HepG2 (cell line): ENCODE data around the gene ERVH48-1. TPM values are rescaled to one million over a fixed set of nuclear protein-coding genes. Genes with fewer than 3 reads are reported as not detected.
A peak's percentile ranks its signal among the peaks of the same experiment; 100 is the strongest.

Experiments used
- AGO1 ChIP-seq: fragments of 200-400 bp; formaldehyde crosslinking; IDR thresholded peaks from 2 replicates; pipeline ENCODE4 v1.6.1; 2017; ENCODE audit warnings: mild to moderate bottlenecking, low read depth, low read length, moderate library complexity; ENCODE audit not compliant: poor library complexity, severe bottlenecking
- CBFB ChIP-seq: sonication (generic); formaldehyde crosslinking; IDR thresholded peaks from 2 replicates; pipeline ENCODE4 v1.4.0; 2020; ENCODE audit warnings: missing genetic modification reagents
- GLMP ChIP-seq: sonication (generic); formaldehyde crosslinking; IDR thresholded peaks from 2 replicates; pipeline ENCODE4 v1.9.0; 2021; ENCODE audit warnings: missing genetic modification reagents, mild to moderate bottlenecking, borderline replicate concordance
- GMEB1 ChIP-seq: sonication (generic); formaldehyde crosslinking; IDR thresholded peaks from 2 replicates; pipeline ENCODE4 v1.5.1; 2020; ENCODE audit warnings: missing genetic modification reagents, mild to moderate bottlenecking, borderline replicate concordance
- KDM6A ChIP-seq: IDR thresholded peaks from 2 replicates; pipeline ENCODE4 v1.6.1; 2016; ENCODE audit warnings: low read depth
- MAFF ChIP-seq: IDR thresholded peaks from 2 replicates; pipeline ENCODE4 v1.6.1; 2011; ENCODE audit warnings: low read depth, low read length, improper control_type of control experiment
- NFATC3 ChIP-seq: sonication (generic); formaldehyde crosslinking; IDR thresholded peaks from 2 replicates; pipeline ENCODE4 v1.5.1; 2020; ENCODE audit warnings: mild to moderate bottlenecking, missing genetic modification reagents
- NPAS2 ChIP-seq: sonication (generic); formaldehyde crosslinking; IDR thresholded peaks from 2 replicates; pipeline ENCODE4 v1.8.0; 2022; ENCODE audit warnings: mild to moderate bottlenecking, missing genetic modification reagents, borderline replicate concordance
- NR2F1 ChIP-seq, 2 experiments: fragments of 450-650 bp in 1 of 2; formaldehyde crosslinking in 1 of 2; IDR thresholded peaks; 2 replicates each; pipeline versions ENCODE4 v1.5.0 to v1.6.1; 2016 to 2020; ENCODE audit warnings: mild to moderate bottlenecking in 1 of 2, missing compliant biosample characterization in 1 of 2, missing genetic modification reagents in 1 of 2, moderate library complexity in 1 of 2
- NR2F6 ChIP-seq, 2 experiments: IDR thresholded peaks; 2 replicates each; pipeline ENCODE4 v1.6.1; 2016; ENCODE audit warnings: antibody characterized with exemption in 1 of 2, mild to moderate bottlenecking in 1 of 2
- REL ChIP-seq: sonication (generic); formaldehyde crosslinking; conservative IDR thresholded peaks from 2 replicates; pipeline ENCODE4 v1.8.0; 2022; ENCODE audit warnings: mild to moderate bottlenecking, missing genetic modification reagents, moderate library complexity
- SIX4 ChIP-seq: sonication (generic); formaldehyde crosslinking; IDR thresholded peaks from 2 replicates; pipeline ENCODE4 v1.4.0; 2020; ENCODE audit warnings: missing genetic modification reagents
- SOX6 ChIP-seq, 2 experiments: fragments of 450-650 bp in 1 of 2; sonication (generic) in 1 of 2; formaldehyde crosslinking in 1 of 2; IDR thresholded peaks; 2 replicates each; pipeline versions ENCODE4 v1.4.0 to v1.6.1; 2017 to 2020; ENCODE audit warnings: antibody characterized with exemption in 1 of 2, mild to moderate bottlenecking in 1 of 2, missing genetic modification reagents in 1 of 2
- TEF ChIP-seq: sonication (generic); formaldehyde crosslinking; IDR thresholded peaks from 2 replicates; pipeline ENCODE4 v1.5.0; 2020; ENCODE audit warnings: missing genetic modification reagents
- TP53 ChIP-seq: sonication (generic); formaldehyde crosslinking; conservative IDR thresholded peaks from 2 replicates; pipeline ENCODE4 v1.4.0; 2020; ENCODE audit warnings: missing genetic modification reagents
- ZBTB44 ChIP-seq: sonication (generic); formaldehyde crosslinking; IDR thresholded peaks from 2 replicates; pipeline ENCODE4 v1.4.0; 2020; ENCODE audit warnings: missing genetic modification reagents
- ZC3H4 ChIP-seq: sonication (generic); formaldehyde crosslinking; IDR thresholded peaks from 2 replicates; pipeline ENCODE4 v1.4.0; 2020; ENCODE audit warnings: missing genetic modification reagents, borderline replicate concordance
- ZFAT ChIP-seq: sonication (generic); formaldehyde crosslinking; conservative IDR thresholded peaks from 2 replicates; pipeline ENCODE4 v1.8.1; 2023; ENCODE audit warnings: missing genetic modification reagents, inconsistent platforms
- ZMYM4 ChIP-seq: sonication (generic); formaldehyde crosslinking; IDR thresholded peaks from 2 replicates; pipeline ENCODE4 v1.8.1; 2023; ENCODE audit warnings: mild to moderate bottlenecking, missing genetic modification reagents
- ZNF138 ChIP-seq: sonication (generic); formaldehyde crosslinking; IDR thresholded peaks from 2 replicates; pipeline ENCODE4 v1.5.0; 2020; ENCODE audit warnings: mild to moderate bottlenecking, low read depth, missing genetic modification reagents
- ZNF577 ChIP-seq: sonication (generic); formaldehyde crosslinking; IDR thresholded peaks from 2 replicates; pipeline ENCODE4 v1.4.0; 2020; ENCODE audit warnings: mild to moderate bottlenecking, low read depth, missing genetic modification reagents, borderline replicate concordance
- ZNF607 ChIP-seq: sonication (generic); formaldehyde crosslinking; IDR thresholded peaks from 2 replicates; pipeline ENCODE4 v1.5.1; 2020; ENCODE audit warnings: missing genetic modification reagents, mild to moderate bottlenecking, borderline replicate concordance
- polyA plus RNA-seq, 8 experiments: library from polyadenylated mRNA; depleted of rRNA in 3 of 8; stranded (reverse) in 7 of 8; unstranded in 1 of 8; fragments of >200 nt; fragmentation: Illumina TruSeq in 4 of 8; extraction: Trizol in 4 of 8; gene quantifications; 2 replicates each; pipeline versions ENCODE4 v1.2.1 to v1.2.3, GENCODE V29; 2011 to 2016; ENCODE audit warnings: low read depth in 4 of 8, missing spikeins in 1 of 8, mixed read lengths in 1 of 8; ENCODE audit not compliant: insufficient read depth in 1 of 8
- total RNA-seq, 5 experiments: library from RNA; depleted of rRNA; stranded (reverse); fragments of >200 nt; fragmentation: Illumina TruSeq; extraction: Trizol; gene quantifications; 2 replicates each; pipeline ENCODE4 v1.2.3, GENCODE V29; 2016; ENCODE audit warnings: low read depth in 1 of 5

The ERVH48-1 gene
- total and polyA plus RNA-seq, 2 of the 13 experiments (the other 11 are each of a cell fraction or from before 2014, with no cell fraction given), result 1.8 TPM; not detected in 1

- no peak for TF ChIP-seq NR2F6 (IDR thresholded peaks at IDR 0.05)
- peak; percentile 38; the same call in 1 of the 2 replicates for TF ChIP-seq NR2F6 (CRISPR knock-in tag; IDR thresholded peaks at IDR 0.05)
- no peak for TF ChIP-seq ZFAT (CRISPR knock-in tag)
- TF ChIP-seq TEF (CRISPR knock-in tag), result no peak
- TF ChIP-seq ZBTB44 (CRISPR knock-in tag), result 0 out of 2 replicates have a peak, but pooled peaks have one; percentile 14
- TF ChIP-seq ZNF577 (CRISPR knock-in tag), result no peak
- TF ChIP-seq SIX4 (CRISPR knock-in tag), result no peak
- 0 out of 2 replicates have a peak, but pooled peaks have one; percentile 26 for TF ChIP-seq NFATC3 (CRISPR knock-in tag)
- peak in 1 of 2 experiments; percentile 24; a peak in 1 of 4 replicates for TF ChIP-seq NR2F1 (CRISPR knock-in tag; IDR thresholded peaks at IDR 0.05)
- no peak for TF ChIP-seq MAFF
- no peak for TF ChIP-seq ZC3H4
- peak; percentile 83 for TF ChIP-seq ZNF138 (CRISPR knock-in tag)
- TF ChIP-seq KDM6A, result no peak; the same call in 1 of the 2 replicates
- no peak for TF ChIP-seq SOX6 (IDR thresholded peaks at IDR 0.05)
- peak; percentile 25; the same call in 1 of the 2 replicates for TF ChIP-seq SOX6 (CRISPR knock-in tag; IDR thresholded peaks at IDR 0.05)
- peak; percentile 72; the same call in 1 of the 2 replicates for TF ChIP-seq ZNF607 (CRISPR knock-in tag)
- TF ChIP-seq REL (CRISPR knock-in tag), result no peak
- no peak for TF ChIP-seq AGO1
- peak; percentile 97 for TF ChIP-seq GMEB1
- TF ChIP-seq ZMYM4 (CRISPR knock-in tag), result peak; percentile 72; the same call in 1 of the 2 replicates
- TF ChIP-seq CBFB (CRISPR knock-in tag), result peak; percentile 47; the same call in 1 of the 2 replicates
- no peak for TF ChIP-seq GLMP
- no peak for TF ChIP-seq TP53
- no peak for TF ChIP-seq NPAS2 (CRISPR knock-in tag)
These were observed 46.2 kb downstream of the ERVH48-1 start, which contains the start of gene WDR4 (continued) for GRCh38 chr21:42878993-42879787.
